GM19025 (cell line): ENCODE data around the gene ZSCAN5A.
A peak's percentile ranks its signal among the peaks of the same experiment; 100 is the strongest.
"Not testable (repeated sequence)": the region's sequence is repeated elsewhere in the genome, so short reads cannot be mapped to it uniquely, and the experiment has no call there.

ENCODE experiments used
- ATAC-seq: cut with Tn5 transposase; IDR thresholded peaks from one replicate; pipeline ENCODE4 v1.9.1; 2021; ENCODE audit warnings: mild to moderate bottlenecking, low read depth, moderate library complexity; ENCODE audit not compliant: unreplicated experiment

Gene ZSCAN5A

GRCh38 chr19:56314381-56315076 lies at the start of gene ZSCAN5A:
Gene ZSCAN5A (minus strand): TSS chr19:56314839. CDS start chr19:56225046, 89,793 bp downstream.
- ATAC-seq = peak; percentile 69

DNA sequence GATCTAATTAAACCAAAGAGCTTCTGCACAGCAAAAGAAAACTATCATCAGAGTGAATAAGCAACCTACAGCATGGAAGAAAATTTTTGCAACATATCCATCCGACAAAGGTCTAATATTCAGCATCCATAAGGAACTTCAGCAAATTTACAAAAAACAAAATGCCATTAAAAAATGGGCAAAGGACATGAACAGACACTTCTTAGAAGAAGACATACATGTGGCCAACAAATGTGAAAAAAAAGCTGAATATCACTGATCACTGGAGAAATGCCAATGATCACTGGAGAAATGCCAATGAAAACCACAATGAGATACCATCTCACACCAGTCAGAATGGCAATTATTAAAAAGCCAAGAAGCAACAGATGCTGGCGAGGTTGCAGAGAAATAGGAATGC lies 46.2 kb upstream of the ZSCAN5A start:
- no peak for ATAC-seq

- no peak for ATAC-seq
Observed at GRCh38 chr19:56356944-56357343, 42.3 kb upstream of the ZSCAN5A start.

- ATAC-seq = no peak
Observed at GRCh38 chr19:56355517-56355916, 40.9 kb upstream of the ZSCAN5A start.

- ATAC-seq = no peak
Observed at GRCh38 chr19:56351208-56351607, 36.6 kb upstream of the ZSCAN5A start.

- ATAC-seq = no peak
Observed at GRCh38 chr19:56350416-56351045, 35.9 kb upstream of the ZSCAN5A start.

- ATAC-seq = no peak
Observed at GRCh38 chr19:56348289-56348877, 33.7 kb upstream of the ZSCAN5A start.

DNA sequence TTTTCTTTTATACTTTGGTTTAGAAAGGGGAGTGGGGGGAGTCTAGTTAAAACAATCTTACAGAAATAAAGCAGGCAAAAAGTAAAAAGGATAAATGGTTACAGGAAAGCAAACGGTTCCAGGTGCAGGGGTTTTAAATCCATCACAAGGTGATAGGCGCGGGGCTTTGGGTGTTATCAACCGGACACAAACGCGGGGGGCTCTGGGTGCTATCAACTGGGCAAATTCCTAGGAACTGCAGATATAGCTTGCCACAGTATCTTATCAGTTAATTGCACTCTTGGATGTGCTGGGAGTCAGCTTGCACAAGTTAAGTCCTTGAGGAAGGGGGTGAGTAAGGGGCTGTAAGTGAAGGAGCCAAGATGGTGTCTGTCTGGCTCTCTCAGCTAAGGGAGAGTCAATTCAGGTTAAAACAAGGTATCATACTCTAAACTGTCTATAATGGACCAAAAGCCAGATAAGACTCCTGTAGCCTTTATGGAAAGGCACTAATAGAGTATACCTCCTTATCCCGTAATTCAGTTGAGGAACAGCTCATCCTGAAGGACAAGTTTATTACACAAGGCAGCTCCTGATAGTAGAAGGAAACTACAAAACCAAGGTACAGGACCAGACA lies 32.6 kb upstream of the ZSCAN5A start:
- ATAC-seq = no peak

GRCh38 chr19:56341948-56342347 lies 27.3 kb upstream of the ZSCAN5A start:
- no peak for ATAC-seq

GRCh38 chr19:56339031-56339430 lies 24.4 kb upstream of the ZSCAN5A start:
- not testable (repeated sequence) for ATAC-seq

DNA sequence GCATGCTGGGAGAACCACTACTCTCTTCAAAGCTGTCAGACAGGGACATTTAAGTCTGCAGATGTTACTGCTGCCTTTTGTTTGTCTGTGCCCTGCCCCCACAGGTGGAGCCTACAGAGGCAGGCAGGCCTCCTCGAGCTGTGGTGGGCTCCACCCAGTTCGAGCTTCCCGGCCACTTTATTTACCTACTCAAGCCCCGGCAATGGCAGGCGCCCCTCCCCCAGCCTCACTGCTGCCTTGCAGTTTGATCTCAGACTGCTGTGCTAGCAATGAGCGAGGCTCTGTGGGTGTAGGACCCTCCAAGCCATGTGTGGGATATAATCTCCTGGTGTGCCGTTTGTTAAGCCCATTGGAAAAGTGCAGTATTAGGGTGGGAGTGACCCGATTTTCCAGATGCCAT lies 22.4 kb upstream of the ZSCAN5A start:
- not testable (repeated sequence) for ATAC-seq

GRCh38 chr19:56335371-56335770 lies 20.7 kb upstream of the ZSCAN5A start:
- ATAC-seq = not testable (repeated sequence)

- no peak for ATAC-seq
Observed at GRCh38 chr19:56333506-56333905, 18.9 kb upstream of the ZSCAN5A start.

- no peak for ATAC-seq
Observed at GRCh38 chr19:56332695-56333094, 18.1 kb upstream of the ZSCAN5A start.

DNA sequence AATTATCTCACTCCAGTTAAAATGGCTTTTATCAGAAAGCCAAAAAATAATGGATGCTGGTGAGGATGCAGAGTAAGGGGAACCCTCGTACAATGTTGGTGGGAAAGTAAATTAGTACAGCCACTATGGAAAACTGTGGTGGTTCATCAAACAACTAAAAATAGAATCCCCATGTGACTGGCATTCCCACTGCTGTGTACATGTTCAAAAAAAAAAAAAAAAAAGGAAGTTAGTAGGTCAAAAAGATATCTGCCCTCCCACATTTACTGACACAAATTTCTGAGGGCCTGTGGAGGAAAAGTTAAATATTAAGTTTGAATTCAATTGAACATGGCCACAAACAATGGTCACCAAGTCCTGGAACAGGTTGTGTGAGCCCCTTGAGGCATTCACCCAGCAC lies 9.8 kb upstream of the ZSCAN5A start:
- ATAC-seq = no peak

GRCh38 chr19:56321989-56322440 lies 7.4 kb upstream of the ZSCAN5A start:
- no peak for ATAC-seq

DNA sequence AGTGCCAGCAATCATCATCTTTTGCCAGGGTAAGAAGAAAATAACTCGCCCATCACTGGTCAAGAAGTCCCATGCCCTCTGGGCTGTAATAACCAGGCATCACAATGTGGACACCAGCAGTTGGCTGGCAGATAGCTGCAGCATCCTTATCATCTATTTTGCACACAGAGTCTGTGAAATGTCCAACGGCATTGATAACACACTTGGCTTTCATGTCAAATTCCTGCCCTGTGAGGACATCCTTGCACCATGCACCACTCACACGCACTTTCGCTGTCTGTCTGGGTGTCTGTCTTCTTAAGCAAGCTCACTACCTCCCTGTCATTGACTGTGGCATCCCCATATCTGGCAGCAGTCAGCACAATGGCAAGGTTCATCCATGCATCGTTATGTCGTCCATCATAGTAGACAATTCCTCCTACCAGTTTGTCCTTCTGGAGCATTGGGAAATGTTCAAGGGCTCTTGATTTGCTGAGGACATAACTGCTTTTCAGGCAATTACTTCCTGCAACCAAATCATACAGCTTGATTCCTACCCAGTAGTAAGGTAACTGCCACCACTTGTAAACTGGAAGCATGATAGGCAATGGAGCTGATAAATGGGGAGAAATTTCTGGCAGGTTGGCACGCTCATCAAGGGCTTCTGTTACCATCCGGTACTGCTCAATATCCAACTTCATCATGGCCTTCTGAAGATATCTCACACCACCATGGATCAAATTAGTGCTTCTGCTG lies 6.8 kb upstream of the ZSCAN5A start:
- ATAC-seq = no peak

- no peak for ATAC-seq
Observed at GRCh38 chr19:56319991-56320390, 5.4 kb upstream of the ZSCAN5A start.

- no peak for ATAC-seq
Observed at GRCh38 chr19:56317749-56318148, 3.1 kb upstream of the ZSCAN5A start.

DNA sequence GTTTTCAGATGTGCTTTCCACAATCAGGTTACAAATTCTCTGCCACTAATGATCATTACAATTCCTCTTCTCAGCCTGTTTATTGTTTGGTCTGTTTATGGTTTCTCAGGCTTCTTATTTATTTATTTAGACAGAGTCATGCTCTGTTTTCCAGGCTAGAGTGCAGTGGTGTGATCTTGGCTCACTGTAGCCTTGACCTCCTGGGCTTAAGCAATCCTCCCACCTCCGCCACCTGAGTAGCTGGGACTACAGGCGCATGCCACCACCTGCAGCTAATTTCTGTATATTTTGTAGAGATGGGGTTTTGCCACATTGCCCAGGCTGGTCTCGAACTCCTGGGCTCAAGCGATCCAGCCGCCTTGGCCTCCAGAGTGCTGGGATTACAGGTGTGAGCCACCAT lies 2.1 kb upstream of the ZSCAN5A start:
- no peak for ATAC-seq
